HepG2 (cell line): ENCODE data around the gene DCAF7. TPM values are rescaled to one million over a fixed set of nuclear protein-coding genes. Genes with fewer than 3 reads are reported as not detected.

Experiments used
- ATAC-seq: fragments of 200-7000 bp; cut with Tn5 transposase; 3 replicates; pipeline ENCODE4 v1.9.1; 2020; ENCODE audit warnings: mild to moderate bottlenecking, moderate library complexity
- BruUV-seq: library from RNA; stranded (reverse); fragments of 400-500 nt; replicated peaks from 2 replicates; lab custom pipeline; 2021; lab: Mats Ljungman, UMichigan
- CTCF ChIA-PET: fragments of 300-600 bp; formaldehyde crosslinking; extraction: SDS; loops from one replicate; lab custom pipeline; 2021; ENCODE audit warnings: low total read pairs, inconsistent platforms, low intra/inter-chr PET ratio; lab: Yijun Ruan, JAX
- POLR2A ChIA-PET: fragments of 350-600 bp; sonication (Branson Sonifier 250); formaldehyde crosslinking; loops from one replicate; lab custom pipeline; 2020; ENCODE audit warnings: antibody characterized with exemption, inconsistent platforms; lab: Yijun Ruan, JAX
- DNase-seq: peaks from one replicate; pipeline ENCODE4 v3.0.0-alpha.2; 2015; ENCODE audit warnings: low spot score
- FAIRE-seq: peaks from 3 replicates; lab custom pipeline; 2011; peaks lifted over from hg19 to GRCh38; lab: Jason Lieb, UNC
- H2AFZ ChIP-seq: one replicate; pipeline ENCODE4 v1.6.1; 2011; ENCODE audit warnings: low read length, inconsistent platforms
- H3K27ac ChIP-seq: fragments of 300-600 bp; 3 replicates; pipeline ENCODE4 v1.8.0; 2011; ENCODE audit warnings: mixed run types, mild to moderate bottlenecking, mixed read lengths, low read length, inconsistent platforms; ENCODE audit not compliant: insufficient read depth; ENCODE audit errors: extremely low read length
- H3K27me3 ChIP-seq, 2 experiments: fragments of 200-600 bp in 1 of 2; 2 replicates in 1 of 2; 3 replicates in 1 of 2; pipeline versions ENCODE4 v1.6.0 to v1.8.0; 2011; ENCODE audit warnings: low read length in 2 of 2, mild to moderate bottlenecking in 2 of 2, moderate library complexity in 2 of 2, inconsistent platforms in 1 of 2; ENCODE audit not compliant: insufficient read depth in 2 of 2, control insufficient read depth in 1 of 2
- H3K36me3 ChIP-seq, 2 experiments: fragments of 200-600 bp in 1 of 2; replicated peaks in 1 of 2; 2 replicates in 1 of 2; 3 replicates in 1 of 2; pipeline versions ENCODE4 v1.5.1 to v1.8.0; 2011; ENCODE audit warnings: low read length in 2 of 2, inconsistent platforms in 1 of 2; ENCODE audit not compliant: insufficient read depth in 2 of 2, control insufficient read depth in 1 of 2
- H3K4me1 ChIP-seq: 2 replicates; pipeline ENCODE4 v1.5.1; 2012; ENCODE audit warnings: low read length, inconsistent platforms; ENCODE audit not compliant: insufficient read depth
- H3K4me2 ChIP-seq: 2 replicates; pipeline ENCODE4 v1.6.0; 2011; ENCODE audit warnings: low read depth, low read length, inconsistent platforms
- H3K4me3 ChIP-seq, 3 experiments: fragments of 200-600 bp in 1 of 3; sonication (generic), shearing (Covaris generic) in 1 of 3; replicated peaks in 1 of 3; 2 replicates each; pipeline ENCODE4 v1.5.1; 2011 to 2016; ENCODE audit warnings: low read length in 3 of 3, inconsistent platforms in 2 of 3, low read depth in 2 of 3, mild to moderate bottlenecking in 2 of 3, control low read depth in 1 of 3, mixed read lengths in 1 of 3; ENCODE audit not compliant: insufficient read depth in 1 of 3
- H3K79me2 ChIP-seq: one replicate; pipeline ENCODE4 v1.6.1; 2011; ENCODE audit warnings: low read length, inconsistent platforms; ENCODE audit not compliant: insufficient read depth
- H3K9ac ChIP-seq: 2 replicates; pipeline ENCODE4 v1.6.0; 2011; ENCODE audit warnings: mild to moderate bottlenecking, low read depth, low read length, inconsistent platforms; ENCODE audit not compliant: insufficient read depth
- H3K9me3 ChIP-seq: 2 replicates; pipeline ENCODE4 v1.5.1; 2012; ENCODE audit warnings: mild to moderate bottlenecking, low read length
- H4K20me1 ChIP-seq: 2 replicates; pipeline ENCODE4 v1.6.0; 2011; ENCODE audit warnings: inconsistent platforms, mild to moderate bottlenecking, low read length, moderate library complexity; ENCODE audit not compliant: insufficient read depth
- ATF7 ChIP-seq, 2 experiments: fragments of 450-650 bp in 1 of 2; sonication (generic) in 1 of 2; formaldehyde crosslinking in 1 of 2; IDR thresholded peaks; 2 replicates each; pipeline versions ENCODE4 v1.4.0 to v1.6.1; 2016 to 2020; ENCODE audit warnings: antibody characterized with exemption in 1 of 2, mild to moderate bottlenecking in 1 of 2, missing genetic modification reagents in 1 of 2
- CREB1 ChIP-seq, 2 experiments: fragments of 450-650 bp in 1 of 2; IDR thresholded peaks; 2 replicates each; pipeline ENCODE4 v1.6.1; 2016 to 2017; ENCODE audit warnings: control low read depth in 1 of 2, mild to moderate bottlenecking in 1 of 2, missing compliant biosample characterization in 1 of 2, missing genetic modification characterization in 1 of 2
- EEA1 ChIP-seq: sonication (generic); formaldehyde crosslinking; IDR thresholded peaks from 2 replicates; pipeline ENCODE4 v1.5.1; 2020; ENCODE audit warnings: mild to moderate bottlenecking, missing genetic modification reagents, borderline replicate concordance
- ERF ChIP-seq: IDR thresholded peaks from 2 replicates; pipeline ENCODE4 v1.6.1; 2018; ENCODE audit warnings: missing biosample characterization, missing genetic modification reagents
- HDAC2 ChIP-seq: sonication (generic); formaldehyde crosslinking; IDR thresholded peaks from 2 replicates; pipeline ENCODE4 v1.4.0; 2020; ENCODE audit warnings: missing genetic modification reagents
- MBD4 ChIP-seq: IDR thresholded peaks from 2 replicates; pipeline ENCODE4 v1.6.1; 2012; ENCODE audit warnings: low read length, inconsistent platforms, borderline replicate concordance
- MNT ChIP-seq: fragments of 450-650 bp; IDR thresholded peaks from 2 replicates; pipeline ENCODE4 v1.6.1; 2016
- MTF2 ChIP-seq: sonication (generic); formaldehyde crosslinking; IDR thresholded peaks from 2 replicates; pipeline ENCODE4 v1.5.0; 2020; ENCODE audit warnings: missing genetic modification reagents, borderline replicate concordance
- REL ChIP-seq: sonication (generic); formaldehyde crosslinking; conservative IDR thresholded peaks from 2 replicates; pipeline ENCODE4 v1.8.0; 2022; ENCODE audit warnings: mild to moderate bottlenecking, missing genetic modification reagents, moderate library complexity
- RNF2 ChIP-seq: fragments of 450-650 bp; conservative IDR thresholded peaks from 2 replicates; pipeline ENCODE4 v1.6.1; 2016; ENCODE audit warnings: low read depth
- TAF15 ChIP-seq: fragments of 200-400 bp; formaldehyde crosslinking; IDR thresholded peaks from one replicate; pipeline ENCODE4 v1.6.1; 2018; ENCODE audit warnings: mild to moderate bottlenecking, low read depth, low read length; ENCODE audit not compliant: poor library complexity, severe bottlenecking
- ZNF629 ChIP-seq: sonication (generic); formaldehyde crosslinking; conservative IDR thresholded peaks from 2 replicates; pipeline ENCODE4 v1.5.0; 2020; ENCODE audit warnings: missing genetic modification reagents
- ZNF768 ChIP-seq: sonication (generic); formaldehyde crosslinking; IDR thresholded peaks from 2 replicates; pipeline ENCODE4 v1.4.0; 2020; ENCODE audit warnings: missing genetic modification reagents
- ZNF776 ChIP-seq: sonication (generic); formaldehyde crosslinking; IDR thresholded peaks from 2 replicates; pipeline ENCODE4 v1.4.0; 2020; ENCODE audit warnings: mild to moderate bottlenecking, missing genetic modification reagents
- whole genome bisulfite sequencing: methylation state at CpG from one replicate; pipeline ENCODE4 v1.1.6; 2017; ENCODE audit warnings: low lambda C conversion rate; 5-methylcytosine and 5-hydroxymethylcytosine counted together
- in situ Hi-C: cut with HindIII; loops from 2 replicates; pipeline ENCODE4 v1.10.0; 2017; ENCODE audit warnings: low pct_unique_long_range_greater_than_20kb; ENCODE audit not compliant: extremely low pct_ligation_motif_present
- intact Hi-C: fragments of 100-400 bp; cut with micrococcal nuclease; formaldehyde crosslinking; loops from one replicate; pipeline ENCODE4 v1.10.0; 2022; ENCODE audit not compliant: unreplicated experiment
- polyA plus RNA-seq, 8 experiments: library from polyadenylated mRNA; depleted of rRNA in 3 of 8; stranded (reverse) in 7 of 8; unstranded in 1 of 8; fragments of >200 nt; fragmentation: Illumina TruSeq in 4 of 8; extraction: Trizol in 4 of 8; gene quantifications; 2 replicates each; pipeline versions ENCODE4 v1.2.1 to v1.2.3, GENCODE V29; 2011 to 2016; ENCODE audit warnings: low read depth in 4 of 8, missing spikeins in 1 of 8, mixed read lengths in 1 of 8; ENCODE audit not compliant: insufficient read depth in 1 of 8
- total RNA-seq, 5 experiments: library from RNA; depleted of rRNA; stranded (reverse); fragments of >200 nt; fragmentation: Illumina TruSeq; extraction: Trizol; gene quantifications; 2 replicates each; pipeline ENCODE4 v1.2.3, GENCODE V29; 2016; ENCODE audit warnings: low read depth in 1 of 5

DCAF7 gene
- total and polyA plus RNA-seq, 2 of the 13 experiments (the other 11 are each of a cell fraction or from before 2014, with no cell fraction given) = 55.2 to 73.4 TPM

DNA sequence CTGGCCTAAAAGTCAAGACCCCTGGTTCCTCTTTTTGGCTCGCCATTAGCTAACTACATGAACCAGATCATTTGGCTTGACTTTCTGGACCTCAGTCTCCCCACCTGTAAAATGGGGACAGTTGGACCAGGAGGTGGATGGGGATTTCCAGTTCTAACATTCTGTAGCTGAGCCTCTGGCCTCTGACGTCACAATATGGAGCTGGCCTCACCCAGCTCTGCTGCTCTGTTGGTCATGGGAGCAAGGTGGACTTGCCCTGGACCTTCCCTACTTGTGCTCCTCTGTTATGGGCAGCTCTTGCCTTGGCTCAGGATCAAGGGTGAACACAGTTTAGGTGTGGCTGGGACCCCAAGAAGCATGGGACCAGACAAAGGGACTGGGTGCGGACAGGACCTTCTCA, 43.6 kb upstream of the DCAF7 start:
- ChIA-PET CTCF (no interaction called here), POLR2A (no interaction called here)
- no peak overlapping the region for H3K27ac ChIP-seq
- no peak overlapping the region for H3K4me2 ChIP-seq
- no peaks in the 10 kb centered on the region for H3K36me3 ChIP-seq
- no peak for DNase-seq
- ATAC-seq = no peak
- peaks cover 11% of the 10 kb centered on the region for H3K4me1 ChIP-seq
- TF ChIP-seq MTF2 (CRISPR knock-in tag) (no peak), ZNF776 (CRISPR knock-in tag) (no peak), MBD4 (no peak), CREB1 (IDR thresholded peaks at IDR 0.05) (peak; percentile 96), CREB1 (CRISPR knock-in tag; IDR thresholded peaks at IDR 0.05) (no peak), ZNF629 (peak; percentile 57; the same call in 1 of the 2 replicates), MNT (no peak), ZNF768 (no peak), TAF15 (no peak), ERF (CRISPR knock-in tag) (no peak), HDAC2 (CRISPR knock-in tag) (no peak), REL (no peak), RNF2 (no peak), EEA1 (CRISPR knock-in tag) (no peak), ATF7 (IDR thresholded peaks at IDR 0.05) (peak; percentile 38; the same call in 1 of the 2 replicates), ATF7 (CRISPR knock-in tag; IDR thresholded peaks at IDR 0.05) (no peak)
- no peaks in the 10 kb centered on the region for H3K79me2 ChIP-seq
- in situ Hi-C loops (no loop called here), intact Hi-C loops (no loop called here)
- H3K9ac ChIP-seq = no peak overlapping the region
- H3K9me3 ChIP-seq = no peaks in the 10 kb centered on the region
- peaks cover 13 to 75% of the 10 kb centered on the region in 2 experiments; a peak in 4 of 5 replicates for H3K27me3 ChIP-seq
- 30% methylated on average over 3 of the region's 3 CpGs for WGBS
- H4K20me1 ChIP-seq = no peaks in the 10 kb centered on the region
- BruUV-seq = no TSS peak
- H3K4me3 ChIP-seq = no peak overlapping the region
- no peak overlapping the region for H2AFZ ChIP-seq
- no peak for FAIRE-seq
